ENCODE results near the gene MSH3. TPM values are rescaled to one million over a fixed set of nuclear protein-coding genes. Genes with fewer than 3 reads are reported as not detected.

The MSH3 gene
- total and polyA plus RNA-seq, 2 of the 8 experiments (the other 6 are each of a cell fraction or from before 2014, with no cell fraction given), result 3.6 to 22.6 TPM

- Histone ChIP-seq H2BK12ac (ENCODE audit: low read depth, low read length) (no peak overlapping the region), H3K9ac (replicated peaks in 1 of 4; ENCODE audit: extremely low read depth in 1 of 4, low read depth in 3 of 4, low read length in 3 of 4) (no peak overlapping the region), H2BK20ac (ENCODE audit: low read length) (no peak overlapping the region), H3K79me2 (ENCODE audit: control insufficient read depth in 1 of 2, insufficient read depth in 2 of 2, low read length in 2 of 2) (no peaks in the 10 kb centered on the region), H3K4me3 (ENCODE audit: extremely low read depth in 1 of 4, insufficient read depth in 2 of 4, low read depth in 3 of 4, low read length in 4 of 4) (no peak overlapping the region), H3K56ac (replicated peaks; ENCODE audit: insufficient read length, low read depth, low read length) (no peak overlapping the region), H3K14ac (ENCODE audit: insufficient read length) (no peak overlapping the region), H3K18ac (ENCODE audit: extremely low read depth, low read length) (no peak overlapping the region), H3K27me3 (replicated peaks in 1 of 4; ENCODE audit: control insufficient read depth in 3 of 4, extremely low read depth in 1 of 4, insufficient read depth in 3 of 4, low read length in 3 of 4) (no peaks in the 10 kb centered on the region), H2BK15ac (ENCODE audit: low read length) (no peak overlapping the region), H2AFZ (ENCODE audit: low read length) (no peak overlapping the region), H4K91ac (replicated peaks; ENCODE audit: insufficient read length, low read length) (no peak overlapping the region), H3K4me1 (replicated peaks in 1 of 4; ENCODE audit: control insufficient read depth in 3 of 4, insufficient read depth in 4 of 4, low read length in 3 of 4) (peaks cover 0 to 3% (median 0%) of the 10 kb centered on the region in 4 experiments; a peak in 1 of 7 replicates), H3K23me2 (ENCODE audit: low read depth, low read length) (no peaks in the 10 kb centered on the region; the same call in 1 of the 2 replicates), H3K4me2 (ENCODE audit: insufficient read depth in 1 of 2, low read depth in 2 of 2, low read length in 2 of 2) (no peak overlapping the region), H2AK5ac (ENCODE audit: low read depth, low read length) (no peak overlapping the region), H3K23ac (ENCODE audit: insufficient read length) (no peak overlapping the region), H3K27ac (ENCODE audit: low read depth, low read length) (no peak overlapping the region), H2BK120ac (replicated peaks; ENCODE audit: low read depth, low read length) (no peak overlapping the region), H4K20me1 (replicated peaks in 1 of 2; ENCODE audit: control insufficient read depth in 1 of 2, insufficient read depth in 2 of 2, low read length in 2 of 2) (no peaks in the 10 kb centered on the region), H3K36me3 (ENCODE audit: control insufficient read depth in 2 of 4, insufficient read depth in 4 of 4, low read length in 3 of 4) (peaks cover 0 to 5% (median 0%) of the 10 kb centered on the region in 4 experiments; a peak in 1 of 8 replicates), H4K5ac (ENCODE audit: insufficient read length, low read depth, low read length) (no peak overlapping the region), H2BK5ac (ENCODE audit: low read depth, low read length) (no peak overlapping the region), H3K79me1 (ENCODE audit: low read depth, low read length) (no peaks in the 10 kb centered on the region), H3K4ac (replicated peaks; ENCODE audit: insufficient read length, low read depth, low read length) (no peak overlapping the region), H3K9me3 (ENCODE audit: insufficient read depth in 2 of 2, low read depth in 1 of 2, low read length in 1 of 2) (peaks cover 3 to 14% of the 10 kb centered on the region in 2 experiments; a peak in 2 of 4 replicates), H4K8ac (ENCODE audit: extremely low read depth, insufficient read depth, low read length) (no peak overlapping the region)
- no peak for FAIRE-seq
- WGBS, 2 experiments (ENCODE audit: extremely low coverage in 1 of 2, insufficient coverage in 1 of 2, insufficient read length in 1 of 2, insufficient replicate concordance in 2 of 2, low coverage in 1 of 2, low lambda C conversion rate in 2 of 2, missing lambda C conversion rate in 1 of 2), result 88% methylated on average over 3 of the region's 3 CpGs; no CpG with 5 or more reads in 1 of the 2 experiments
- TF ChIP-seq EP300 (IDR thresholded peaks at IDR 0.05; ENCODE audit: borderline replicate concordance in 1 of 2, low read depth in 2 of 2, low read length in 2 of 2) (no peak), PHF8 (conservative IDR thresholded peaks at IDR 0.05; ENCODE audit: low read depth, low read length) (no peak), SRF (IDR thresholded peaks at IDR 0.05; ENCODE audit: low read depth, low read length) (no peak), SP1 (IDR thresholded peaks at IDR 0.05; ENCODE audit: low read depth, low read length) (no peak), BRCA1 (IDR thresholded peaks at IDR 0.05; ENCODE audit: low read depth, low read length) (no peak), SUZ12 (IDR thresholded peaks at IDR 0.05; ENCODE audit: low read length) (no peak), MAFK (IDR thresholded peaks at IDR 0.05; ENCODE audit: low read depth, low read length) (no peak), GABPA (IDR thresholded peaks at IDR 0.05; ENCODE audit: borderline replicate concordance, insufficient read depth, low read length) (no peak), SIN3A (conservative IDR thresholded peaks at IDR 0.05 in 1 of 2, IDR thresholded peaks at IDR 0.05 in 1 of 2; ENCODE audit: low read depth in 1 of 2, low read length in 2 of 2) (no peak), SIX5 (IDR thresholded peaks at IDR 0.05; ENCODE audit: low read depth, low read length) (no peak), GTF2F1 (IDR thresholded peaks at IDR 0.05; ENCODE audit: borderline replicate concordance, low read depth, low read length) (no peak)
- ChIA-PET POLR2A (ENCODE audit: partially characterized antibody) (interaction anchor here (0.6 kb wide), 1 partner anchor 709 kb away, joined by 3 read pairs; no protein-coding TSS in a partner anchor), CTCF (ENCODE audit: partially characterized antibody) (interaction anchor here (1.2 kb wide), 1 partner anchor 22 kb away, joined by 3 read pairs; no protein-coding TSS in a partner anchor)
- DNase-seq (ENCODE audit: low read depth in 1 of 2, low spot score in 2 of 2), result no peak
Observed at GRCh38 chr5:80820685-80821084, 166.2 kb downstream of the MSH3 start.

All from H1 (cell line).